Subcutaneous abdominal adipose tissue (tissue), 5 donors: ENCODE data around the gene KRTAP2-2.

ENCODE experiments used
- H3K27ac ChIP-seq: one replicate; pipeline ENCODE4 v1.7.0; 2013; ENCODE audit warnings: low read depth, mild to moderate bottlenecking, inconsistent platforms, low read length, moderate library complexity
- H3K27me3 ChIP-seq, 5 donors: one replicate each; pipeline ENCODE4 v1.7.0; 2013; ENCODE audit warnings: low read length in 5 of 5, inconsistent platforms in 1 of 5; ENCODE audit not compliant: control insufficient read depth in 5 of 5, insufficient read depth in 4 of 5
- H3K36me3 ChIP-seq, 5 donors: one replicate each; pipeline ENCODE4 v1.7.0; 2013; ENCODE audit warnings: low read length in 5 of 5; ENCODE audit not compliant: control insufficient read depth in 5 of 5, insufficient read depth in 5 of 5
- H3K4me1 ChIP-seq, 5 donors: one replicate each; pipeline ENCODE4 v1.7.0; 2013; ENCODE audit warnings: low read length in 5 of 5, mild to moderate bottlenecking in 3 of 5, moderate library complexity in 1 of 5; ENCODE audit not compliant: control insufficient read depth in 5 of 5, insufficient read depth in 5 of 5
- H3K4me3 ChIP-seq, 5 donors: one replicate each; pipeline ENCODE4 v1.7.0; 2013; ENCODE audit warnings: low read length in 5 of 5, low read depth in 1 of 5
- H3K9ac ChIP-seq, 5 donors: one replicate each; pipeline ENCODE4 v1.7.0; 2013; ENCODE audit warnings: low read length in 5 of 5, mild to moderate bottlenecking in 4 of 5, moderate library complexity in 3 of 5
- H3K9me3 ChIP-seq, 5 donors: one replicate each; pipeline ENCODE4 v1.7.0; 2013; ENCODE audit warnings: low read length in 5 of 5; ENCODE audit not compliant: control insufficient read depth in 5 of 5
- donor health status: healthy.
- donor health status: healthy.
- donor health status: healthy.
- donor health status: healthy.
- donor health status: healthy.

Gene KRTAP2-2

GRCh38 chr17:41012326-41013120 is 42.5 kb downstream of the KRTAP2-2 start:
- no peaks in the 10 kb centered on the region for H3K36me3 ChIP-seq
- H3K4me1 ChIP-seq, result no peaks in the 10 kb centered on the region
- no peak overlapping the region for H3K9ac ChIP-seq
- no peaks in the 10 kb centered on the region for H3K27me3 ChIP-seq
- H3K27ac ChIP-seq, result no peak overlapping the region
- no peak overlapping the region for H3K4me3 ChIP-seq
- H3K9me3 ChIP-seq, result no peaks in the 10 kb centered on the region

GRCh38 chr17:41010441-41010840 is 44.6 kb downstream of the KRTAP2-2 start:
- Histone ChIP-seq H3K4me1 (no peaks in the 10 kb centered on the region), H3K4me3 (no peak overlapping the region), H3K9me3 (no peaks in the 10 kb centered on the region), H3K27ac (no peak overlapping the region), H3K36me3 (no peaks in the 10 kb centered on the region), H3K27me3 (no peaks in the 10 kb centered on the region), H3K9ac (no peak overlapping the region)

GRCh38 chr17:41009936-41010335 is 45.1 kb downstream of the KRTAP2-2 start:
- no peak overlapping the region for H3K27ac ChIP-seq

GRCh38 chr17:41009301-41009760 is 45.7 kb downstream of the KRTAP2-2 start:
- Histone ChIP-seq H3K27ac (no peak overlapping the region), H3K4me3 (no peak overlapping the region), H3K9ac (no peak overlapping the region), H3K9me3 (no peaks in the 10 kb centered on the region), H3K4me1 (no peaks in the 10 kb centered on the region), H3K27me3 (peaks cover 0 to 2% (median 0%) of the 10 kb centered on the region in 5 donors), H3K36me3 (no peaks in the 10 kb centered on the region)

More at GRCh38 chr17:41009936-41010335, 45.1 kb downstream of the KRTAP2-2 start:
- no peaks in the 10 kb centered on the region for H3K27me3 ChIP-seq
- H3K36me3 ChIP-seq, result no peaks in the 10 kb centered on the region
- H3K9ac ChIP-seq, result no peak overlapping the region
- H3K9me3 ChIP-seq, result no peaks in the 10 kb centered on the region
- H3K4me3 ChIP-seq, result no peak overlapping the region
- H3K4me1 ChIP-seq, result no peaks in the 10 kb centered on the region

GRCh38 chr17:41008811-41009210 is 46.2 kb downstream of the KRTAP2-2 start, which contains the start of gene KRTAP3-1:
Gene KRTAP3-1, minus strand, starts transcription at chr17:41009128. Its CDS starts 54 bp downstream, at chr17:41009074.
- H3K36me3 ChIP-seq, result no peaks in the 10 kb centered on the region
- no peaks in the 10 kb centered on the region for H3K4me1 ChIP-seq
- H3K9ac ChIP-seq, result no peak within 1 kb of the TSS
- H3K27me3 ChIP-seq, result peaks cover 0 to 3% (median 0%) of the 10 kb centered on the region in 5 donors
- no peak within 1 kb of the TSS for H3K27ac ChIP-seq
- no peak within 1 kb of the TSS for H3K4me3 ChIP-seq
- H3K9me3 ChIP-seq, result no peaks in the 10 kb centered on the region
